Measurements from ENCODE around the gene LUM.

The LUM gene

GRCh38 chr12:91098941-91099340 is 12.4 kb downstream of the LUM start:
- Histone ChIP-seq H3K36me3 (ENCODE audit: control insufficient read depth, insufficient read depth, low read length) (no peaks in the 10 kb centered on the region), H3K4me3 (replicated peaks; ENCODE audit: low read depth, low read length) (no peak overlapping the region), H3K27me3 (replicated peaks; ENCODE audit: control insufficient read depth, insufficient read depth, low read length) (no peaks in the 10 kb centered on the region)
- TF ChIP-seq CTCF (IDR thresholded peaks at IDR 0.05; ENCODE audit: insufficient read depth, low read length, poor library complexity, severe bottlenecking): no peak
- DNase-seq (ENCODE audit: extremely low read depth, insufficient read length): no peak

GRCh38 chr12:91098461-91098860 is 12.8 kb downstream of the LUM start:
- TF ChIP-seq CTCF (IDR thresholded peaks at IDR 0.05; ENCODE audit: insufficient read depth, low read length, poor library complexity, severe bottlenecking): no peak
- H3K4me3 ChIP-seq (replicated peaks; ENCODE audit: low read depth, low read length): no peak overlapping the region
- no peak for DNase-seq (ENCODE audit: extremely low read depth, insufficient read length)
- H3K36me3 ChIP-seq (ENCODE audit: control insufficient read depth, insufficient read depth, low read length): no peaks in the 10 kb centered on the region
- H3K27me3 ChIP-seq (replicated peaks; ENCODE audit: control insufficient read depth, insufficient read depth, low read length): no peaks in the 10 kb centered on the region

- TF ChIP-seq CTCF (IDR thresholded peaks at IDR 0.05; ENCODE audit: insufficient read depth, low read length, poor library complexity, severe bottlenecking): no peak
- Histone ChIP-seq H3K4me3 (replicated peaks; ENCODE audit: low read depth, low read length) (no peak overlapping the region), H3K36me3 (ENCODE audit: control insufficient read depth, insufficient read depth, low read length) (no peaks in the 10 kb centered on the region), H3K27me3 (replicated peaks; ENCODE audit: control insufficient read depth, insufficient read depth, low read length) (no peaks in the 10 kb centered on the region)
- no peak for DNase-seq (ENCODE audit: extremely low read depth, insufficient read length)
Measured at GRCh38 chr12:91094957-91095356, 16.3 kb downstream of the LUM start.

GRCh38 chr12:91094032-91094662 is 17.1 kb downstream of the LUM start:
- no peak overlapping the region for H3K4me3 ChIP-seq (replicated peaks; ENCODE audit: low read depth, low read length)
- H3K27me3 ChIP-seq (replicated peaks; ENCODE audit: control insufficient read depth, insufficient read depth, low read length): no peaks in the 10 kb centered on the region
- DNase-seq (ENCODE audit: extremely low read depth, insufficient read length): no peak
- no peaks in the 10 kb centered on the region for H3K36me3 ChIP-seq (ENCODE audit: control insufficient read depth, insufficient read depth, low read length)
- no peak for TF ChIP-seq CTCF (IDR thresholded peaks at IDR 0.05; ENCODE audit: insufficient read depth, low read length, poor library complexity, severe bottlenecking)

GRCh38 chr12:91093341-91093740 is 18.0 kb downstream of the LUM start:
- no peak overlapping the region for H3K4me3 ChIP-seq (replicated peaks; ENCODE audit: low read depth, low read length)
- no peaks in the 10 kb centered on the region for H3K27me3 ChIP-seq (replicated peaks; ENCODE audit: control insufficient read depth, insufficient read depth, low read length)
- no peaks in the 10 kb centered on the region for H3K36me3 ChIP-seq (ENCODE audit: control insufficient read depth, insufficient read depth, low read length)
- no peak for DNase-seq (ENCODE audit: extremely low read depth, insufficient read length)
- no peak for TF ChIP-seq CTCF (IDR thresholded peaks at IDR 0.05; ENCODE audit: insufficient read depth, low read length, poor library complexity, severe bottlenecking)

Measured in GM06990 (cell line).